ENCODE measurements around the gene PTPN2.
"Not testable (repeated sequence)": the region's sequence is repeated elsewhere in the genome, so short reads cannot be mapped to it uniquely, and the experiment has no call there.

The PTPN2 gene

GRCh38 chr18:12890964-12891363 lies 6.9 kb upstream of the PTPN2 start:
- no peak for DNase-seq

GRCh38 chr18:12886498-12887126 lies 2.6 kb upstream of the PTPN2 start:
- DNase-seq, result no peak

- DNase-seq, result no peak
Measured at GRCh38 chr18:12885500-12885899, 1.5 kb upstream of the PTPN2 start.

- no peak for DNase-seq
Measured at GRCh38 chr18:12884406-12885323, 628 bp upstream of the PTPN2 start.

- no peak for DNase-seq
Measured at GRCh38 chr18:12883372-12883683, 709 bp downstream of the PTPN2 start.

GRCh38 chr18:12882453-12883371 lies 1.3 kb downstream of the PTPN2 start:
- no peak for DNase-seq

- DNase-seq, result no peak
Measured at GRCh38 chr18:12880541-12880910, 3.5 kb downstream of the PTPN2 start.

- no peak for DNase-seq
Measured at GRCh38 chr18:12879840-12880540, 4.0 kb downstream of the PTPN2 start.

GRCh38 chr18:12874992-12875391 lies 9.0 kb downstream of the PTPN2 start:
- not testable (repeated sequence) for DNase-seq

- DNase-seq, result not testable (repeated sequence)
Measured at GRCh38 chr18:12873961-12874567, 10.0 kb downstream of the PTPN2 start.

- no peak for DNase-seq
Measured at GRCh38 chr18:12872408-12872807, 11.6 kb downstream of the PTPN2 start.

GRCh38 chr18:12868576-12868975 lies 15.5 kb downstream of the PTPN2 start:
- no peak for DNase-seq

- DNase-seq, result no peak
Measured at GRCh38 chr18:12867441-12868123, 16.5 kb downstream of the PTPN2 start.

- DNase-seq, result no peak
Measured at GRCh38 chr18:12863687-12864216, 20.3 kb downstream of the PTPN2 start.

- DNase-seq, result no peak
Measured at GRCh38 chr18:12862874-12863482, 21.1 kb downstream of the PTPN2 start.

GRCh38 chr18:12862467-12862866 lies 21.6 kb downstream of the PTPN2 start:
- no peak for DNase-seq

- no peak for DNase-seq
Measured at GRCh38 chr18:12861637-12862036, 22.4 kb downstream of the PTPN2 start.

- DNase-seq, result no peak
Measured at GRCh38 chr18:12860530-12860929, 23.5 kb downstream of the PTPN2 start.

- no peak for DNase-seq
Measured at GRCh38 chr18:12858991-12859390, 25.0 kb downstream of the PTPN2 start.

GRCh38 chr18:12857991-12858544 lies 26.0 kb downstream of the PTPN2 start:
- DNase-seq, result no peak
